ENCODE results near the gene PPM1D. TPM values are rescaled to one million over a fixed set of nuclear protein-coding genes. Genes with fewer than 3 reads are reported as not detected.

The PPM1D gene
- total and polyA plus RNA-seq, 2 of the 13 experiments (the other 11 are each of a cell fraction or from before 2014, with no cell fraction given), result 8.0 to 26.2 TPM

- TF ChIP-seq MLXIP (CRISPR knock-in tag; IDR thresholded peaks at IDR 0.05; ENCODE audit: borderline replicate concordance) (no peak), ZNF747 (CRISPR knock-in tag; IDR thresholded peaks at IDR 0.05; ENCODE audit: borderline replicate concordance) (no peak), MAX (IDR thresholded peaks at IDR 0.05) (no peak), UBTF (CRISPR knock-in tag; IDR thresholded peaks at IDR 0.05) (no peak), KLF11 (CRISPR knock-in tag; IDR thresholded peaks at IDR 0.05) (no peak), ZUFSP (CRISPR knock-in tag; IDR thresholded peaks at IDR 0.05; ENCODE audit: borderline replicate concordance) (no peak), KLF13 (CRISPR knock-in tag; IDR thresholded peaks at IDR 0.05) (no peak), HOMEZ (CRISPR knock-in tag; IDR thresholded peaks at IDR 0.05; ENCODE audit: low read depth) (no peak), MXD1 (CRISPR knock-in tag; IDR thresholded peaks at IDR 0.05) (no peak), YEATS4 (CRISPR knock-in tag; IDR thresholded peaks at IDR 0.05; ENCODE audit: borderline replicate concordance) (no peak), ZBTB2 (CRISPR knock-in tag; IDR thresholded peaks at IDR 0.05; ENCODE audit: low read depth) (no peak), ZNF639 (CRISPR knock-in tag; conservative IDR thresholded peaks at IDR 0.05) (no peak), HOXA5 (CRISPR knock-in tag; IDR thresholded peaks at IDR 0.05) (no peak), YEATS2 (CRISPR knock-in tag; IDR thresholded peaks at IDR 0.05; ENCODE audit: borderline replicate concordance) (peak; percentile 17; the same call in 1 of the 2 replicates), ASH2L (IDR thresholded peaks at IDR 0.05; ENCODE audit: insufficient read length, low read depth, low read length) (no peak), ZSCAN20 (CRISPR knock-in tag; IDR thresholded peaks at IDR 0.05; ENCODE audit: borderline replicate concordance) (no peak)
Observed at GRCh38 chr17:60586288-60586974, 13.6 kb upstream of the PPM1D start (continued).

All from HepG2 (cell line).